Limb (tissue), 2 donors: ENCODE data around the gene SLC43A3.
"Not testable (repeated sequence)": the region's sequence is repeated elsewhere in the genome, so short reads cannot be mapped to it uniquely, and the experiment has no call there.

Experiments
- DNase-seq, 2 donors: peaks; one replicate each; pipeline ENCODE4 v3.0.0-alpha.2; 2016; ENCODE audit errors: extremely low spot score in 2 of 2

SLC43A3 gene

GRCh38 chr11:57387289-57388030, 39.5 kb downstream of the SLC43A3 start:
- no peak for DNase-seq

GRCh38 chr11:57386178-57386940, 40.6 kb downstream of the SLC43A3 start:
- no peak for DNase-seq

GRCh38 chr11:57380975-57381374, 45.9 kb downstream of the SLC43A3 start, which contains the start of gene PRG3:
TSS of gene PRG3 (minus strand) at chr11:57381150. CDS start at chr11:57380708, 442 bp downstream.
- no peak for DNase-seq

- DNase-seq = peak in 1 of 2 donors; percentile 44
These were observed 47.2 kb downstream of the SLC43A3 start for GRCh38 chr11:57379732-57380131.

- DNase-seq = no peak
These were observed 48.7 kb downstream of the SLC43A3 start for GRCh38 chr11:57378186-57378585.

- no peak for DNase-seq
These were observed 49.8 kb downstream of the SLC43A3 start for GRCh38 chr11:57377107-57377506.

GRCh38 chr11:57376095-57377090, 50.5 kb downstream of the SLC43A3 start:
- no peak for DNase-seq

- no peak for DNase-seq
These were observed 51.4 kb downstream of the SLC43A3 start for GRCh38 chr11:57375490-57375889.

GRCh38 chr11:57374966-57375365, 52.0 kb downstream of the SLC43A3 start:
- no peak for DNase-seq

GRCh38 chr11:57373146-57373545, 53.8 kb downstream of the SLC43A3 start:
- no peak for DNase-seq

- no peak for DNase-seq
These were observed 56.0 kb downstream of the SLC43A3 start for GRCh38 chr11:57370941-57371340.

- DNase-seq = no peak
These were observed 56.7 kb downstream of the SLC43A3 start for GRCh38 chr11:57370251-57370650.

- DNase-seq = no peak
These were observed 58.1 kb downstream of the SLC43A3 start for GRCh38 chr11:57368845-57369232.

GRCh38 chr11:57368106-57368844, 58.6 kb downstream of the SLC43A3 start:
- DNase-seq = no peak

- DNase-seq = no peak
These were observed 61.9 kb downstream of the SLC43A3 start for GRCh38 chr11:57364851-57365660.

GRCh38 chr11:57363131-57364080, 63.5 kb downstream of the SLC43A3 start:
- no peak for DNase-seq

- DNase-seq = no peak
These were observed 65.0 kb downstream of the SLC43A3 start for GRCh38 chr11:57361926-57362325.

- DNase-seq = not testable (repeated sequence)
These were observed 65.5 kb downstream of the SLC43A3 start for GRCh38 chr11:57361420-57361819.

GRCh38 chr11:57360991-57361390, 65.9 kb downstream of the SLC43A3 start:
- DNase-seq = no peak
